Esophagus muscularis mucosa (tissue), 4 donors: ENCODE data around the gene NACA2.

Experiments
- CTCF ChIP-seq, 3 experiments: fragments of 200-600 bp in 2 of 3; fragments of 450-650 bp in 1 of 3; sonication (generic) in 2 of 3; IDR thresholded peaks; one replicate each; pipeline ENCODE4 v1.5.1; 2017 to 2019; ENCODE audit warnings: antibody characterized with exemption in 3 of 3, mild to moderate bottlenecking in 2 of 3, moderate library complexity in 1 of 3
- EP300 ChIP-seq: sonication (generic); formaldehyde crosslinking; IDR thresholded peaks from one replicate; pipeline ENCODE4 v1.6.1; 2017; ENCODE audit warnings: antibody characterized with exemption
- POLR2A ChIP-seq: fragments of 450-650 bp; IDR thresholded peaks from one replicate; pipeline ENCODE4 v1.6.1; 2017; ENCODE audit warnings: antibody characterized with exemption, moderate library complexity, mild to moderate bottlenecking, low read depth
- POLR2AphosphoS5 ChIP-seq, 2 donors: sonication (generic); formaldehyde crosslinking; IDR thresholded peaks; one replicate each; pipeline ENCODE4 v1.6.1; 2017; ENCODE audit warnings: antibody characterized with exemption in 2 of 2

- TF ChIP-seq EP300 (no peak), CTCF (IDR thresholded peaks at IDR 0.05) (no peak), POLR2AphosphoS5 (IDR thresholded peaks at IDR 0.05) (no peak), POLR2A (no peak)
Observed at GRCh38 chr17:61567045-61567802, 23.8 kb downstream of the NACA2 start.
